ENCODE results near the gene C19orf44. TPM values are rescaled to one million over a fixed set of nuclear protein-coding genes. Genes with fewer than 3 reads are reported as not detected.

The C19orf44 gene
- total RNA-seq, 1 experiment from 2014 or later, result 3.8 TPM

Other genes starting within 250 kb of the C19orf44 start
- gene KLF2, start 171.6 kb upstream of the C19orf44 start, total RNA-seq (2014; rRNA removed), result 2.8 and 5.2 TPM in 2 replicates
- 9.3 and 10.8 TPM in 2 replicates for gene EPS15L1, start 24.4 kb upstream of the C19orf44 start, total RNA-seq (2014; rRNA removed)
- 0.13 TPM in 1 of 2 replicates, not detected in the other for gene CALR3, start 227 bp upstream of the C19orf44 start, total RNA-seq (2014; rRNA removed)
- 5.8 and 6.5 TPM in 2 replicates for gene CHERP, start 46.0 kb downstream of the C19orf44 start, total RNA-seq (2014; rRNA removed)
- gene SLC35E1, start 76.0 kb downstream of the C19orf44 start, total RNA-seq (2014; rRNA removed), result 33.2 and 34.3 TPM in 2 replicates
- 7.4 and 8.9 TPM in 2 replicates for gene MED26, start 131.8 kb downstream of the C19orf44 start, total RNA-seq (2014; rRNA removed)
- gene SMIM7, start 163.8 kb downstream of the C19orf44 start, total RNA-seq (2014; rRNA removed), result 97.1 and 97.3 TPM in 2 replicates
- gene TMEM38A, start 164.7 kb downstream of the C19orf44 start, total RNA-seq (2014; rRNA removed), result 2.9 and 3.2 TPM in 2 replicates
- not detected in 2 replicates for gene NWD1, start 223.5 kb downstream of the C19orf44 start, total RNA-seq (2014; rRNA removed)